K562 (cell line): ENCODE data around the gene GARIN5B. TPM values are rescaled to one million over a fixed set of nuclear protein-coding genes. Genes with fewer than 3 reads are reported as not detected.

ENCODE experiments used
- DMBX1 ChIP-seq: fragments of 250-450 bp; sonication (Bioruptor Pico); IDR thresholded peaks from 2 replicates; pipeline ENCODE4 v1.8.0; 2022; ENCODE audit warnings: inconsistent platforms, mild to moderate bottlenecking, moderate library complexity, borderline replicate concordance
- DNMT1 ChIP-seq: fragments of 450-650 bp; IDR thresholded peaks from 2 replicates; pipeline ENCODE4 v1.6.1; 2016; ENCODE audit warnings: antibody characterized with exemption, mild to moderate bottlenecking
- ESRRA ChIP-seq: fragments of 450-650 bp; IDR thresholded peaks from 2 replicates; pipeline ENCODE4 v1.6.1; 2014; ENCODE audit warnings: low read depth, mild to moderate bottlenecking, moderate library complexity, borderline replicate concordance
- FIP1L1 ChIP-seq: fragments of 200-400 bp; formaldehyde crosslinking; IDR thresholded peaks from 2 replicates; pipeline ENCODE4 v1.6.1; 2018; ENCODE audit warnings: mild to moderate bottlenecking, low read depth, low read length; ENCODE audit not compliant: poor library complexity, severe bottlenecking
- GTF2F1 ChIP-seq: IDR thresholded peaks from 2 replicates; pipeline ENCODE4 v1.6.1; 2011; ENCODE audit warnings: low read depth, low read length, improper control_type of control experiment
- HIVEP1 ChIP-seq: fragments of 250-450 bp; sonication (Bioruptor Pico); IDR thresholded peaks from 2 replicates; pipeline ENCODE4 v1.4.0; 2020; ENCODE audit warnings: mild to moderate bottlenecking
- KDM2B ChIP-seq: fragments of 250-450 bp; sonication (Bioruptor Pico); IDR thresholded peaks from 2 replicates; pipeline ENCODE4 v1.8.0; 2021; ENCODE audit warnings: mild to moderate bottlenecking, moderate library complexity
- MAFF ChIP-seq: IDR thresholded peaks from 2 replicates; pipeline ENCODE4 v1.6.1; 2012; ENCODE audit warnings: low read length, improper control_type of control experiment
- NBN ChIP-seq: fragments of 450-650 bp; IDR thresholded peaks from 2 replicates; pipeline ENCODE4 v1.6.1; 2016; ENCODE audit warnings: low read depth, mild to moderate bottlenecking
- NELFE ChIP-seq: IDR thresholded peaks from 2 replicates; pipeline ENCODE4 v1.6.1; 2011; ENCODE audit warnings: mild to moderate bottlenecking; ENCODE audit not compliant: insufficient read depth, insufficient read length
- PHB2 ChIP-seq: fragments of 450-650 bp; IDR thresholded peaks from 2 replicates; pipeline ENCODE4 v1.6.1; 2017; ENCODE audit warnings: low read depth
- POLR2H ChIP-seq: IDR thresholded peaks from 2 replicates; pipeline ENCODE4 v1.6.1; 2016; ENCODE audit warnings: missing genetic modification characterization, low read depth, mild to moderate bottlenecking, control low read depth, missing compliant biosample characterization, moderate library complexity
- RBFOX2 ChIP-seq: fragments of 200-400 bp; formaldehyde crosslinking; IDR thresholded peaks from 2 replicates; pipeline ENCODE4 v1.6.1; 2017; ENCODE audit warnings: low read depth, mild to moderate bottlenecking, low read length, moderate library complexity
- RBM17 ChIP-seq: fragments of 200-400 bp; formaldehyde crosslinking; IDR thresholded peaks from 2 replicates; pipeline ENCODE4 v1.6.1; 2017; ENCODE audit warnings: low read depth, mild to moderate bottlenecking, low read length, borderline replicate concordance
- TEAD1 ChIP-seq, 2 experiments: fragments of 450-650 bp in 1 of 2; sonication (generic) in 1 of 2; formaldehyde crosslinking; IDR thresholded peaks; 2 replicates each; pipeline versions ENCODE4 v1.4.0 to v1.8.0; 2020 to 2022; ENCODE audit warnings: mild to moderate bottlenecking in 2 of 2, missing genetic modification reagents in 1 of 2
- ZFP91 ChIP-seq: sonication (generic); formaldehyde crosslinking; IDR thresholded peaks from 2 replicates; pipeline ENCODE4 v1.8.0; 2022; ENCODE audit warnings: mild to moderate bottlenecking, missing genetic modification reagents
- ZKSCAN3 ChIP-seq: fragments of 250-450 bp; sonication (Bioruptor Pico); IDR thresholded peaks from 2 replicates; pipeline ENCODE4 v1.4.0; 2020
- ZNF239 ChIP-seq: fragments of 250-450 bp; sonication (Bioruptor Pico); IDR thresholded peaks from 2 replicates; pipeline ENCODE4 v1.4.0; 2020; ENCODE audit warnings: mild to moderate bottlenecking
- ZNF584 ChIP-seq: fragments of 200-800 bp; sonication (Bioruptor generic); IDR thresholded peaks from 2 replicates; pipeline ENCODE4 v1.6.1; 2016; ENCODE audit warnings: low read depth, mild to moderate bottlenecking, missing genetic modification characterization, missing compliant biosample characterization
- ZNF695 ChIP-seq: fragments of 450-650 bp; formaldehyde crosslinking; IDR thresholded peaks from 2 replicates; pipeline ENCODE4 v1.4.0; 2020; ENCODE audit warnings: mild to moderate bottlenecking, moderate library complexity
- ZNF717 ChIP-seq: fragments of 250-450 bp; sonication (Bioruptor Pico); IDR thresholded peaks from 2 replicates; pipeline ENCODE4 v1.5.0; 2021
- ZNF77 ChIP-seq: fragments of 250-450 bp; sonication (Bioruptor Pico); IDR thresholded peaks from 2 replicates; pipeline ENCODE4 v1.5.0; 2020
- polyA plus RNA-seq, 8 experiments: library from polyadenylated mRNA; depleted of rRNA in 4 of 8; stranded (reverse) in 5 of 8; unstranded in 3 of 8; fragments of >200 nt; fragmentation: Nextera tagmentation in 2 of 8; fragmentation: Illumina TruSeq in 1 of 8; extraction: Ambion mirVana in 2 of 8; extraction: Trizol in 1 of 8; gene quantifications; 2 replicates each; pipeline versions ENCODE4 v1.2.1 to v1.2.3, GENCODE V29; 2011 to 2014; ENCODE audit warnings: inconsistent platforms in 1 of 8, missing spikeins in 1 of 8
- total RNA-seq, 7 experiments: library from RNA; depleted of rRNA in 6 of 7; stranded (reverse); fragments of >200 nt in 6 of 7; fragmentation: Illumina TruSeq in 2 of 7; extraction: Trizol in 2 of 7; gene quantifications; 2 replicates each; pipeline versions ENCODE4 v1.2.1 to v1.2.3, GENCODE V29; 2011 to 2021; ENCODE audit warnings: low replicate concordance in 1 of 7
- TF ChIP-seq, protein P1 (sequence below): fragments of 250-450 bp; sonication (Bioruptor Pico); IDR thresholded peaks from 2 replicates; pipeline ENCODE4 v1.8.0; 2021; ENCODE audit warnings: moderate library complexity, mild to moderate bottlenecking, inconsistent platforms
- TF ChIP-seq, protein P2 (sequence below): sonication (generic); formaldehyde crosslinking; IDR thresholded peaks from 2 replicates; pipeline ENCODE4 v1.4.0; 2020; ENCODE audit warnings: mild to moderate bottlenecking, missing genetic modification reagents
- TF ChIP-seq, protein P3 (sequence below): IDR thresholded peaks from 2 replicates; pipeline ENCODE4 v1.6.1; 2012; ENCODE audit warnings: low read depth, low read length, improper control_type of control experiment, borderline replicate concordance

The GARIN5B gene
- total and polyA plus RNA-seq, 9 of the 15 experiments (the other 6 are each of a cell fraction or from before 2014, with no cell fraction given): not detected

GRCh38 chr19:55339105-55339888, 23.8 kb downstream of the GARIN5B start, which contains the start of gene KMT5C (continued):
- TF ChIP-seq ZNF77 (CRISPR knock-in tag) (no peak), ZFP91 (CRISPR knock-in tag) (no peak), ZNF717 (no peak), MAFF (no peak), ZNF584 (CRISPR knock-in tag) (no peak), KDM2B (CRISPR knock-in tag) (no peak), FIP1L1 (no peak), DMBX1 (CRISPR knock-in tag) (no peak), NBN (no peak), ZNF239 (no peak), TEAD1 (CRISPR knock-in tag; IDR thresholded peaks at IDR 0.05) (no peak), ESRRA (peak; percentile 10; the same call in 1 of the 2 replicates), RBM17 (no peak), DNMT1 (no peak), HIVEP1 (CRISPR knock-in tag) (no peak), GTF2F1 (peak; percentile 12; the same call in 1 of the 2 replicates), NELFE (no peak), POLR2H (peak; percentile 56), ZNF695 (no peak), ZKSCAN3 (CRISPR knock-in tag) (no peak), RBFOX2 (no peak; the same call in 1 of the 2 replicates), PHB2 (no peak)
- TF ChIP-seq, protein P1, sequence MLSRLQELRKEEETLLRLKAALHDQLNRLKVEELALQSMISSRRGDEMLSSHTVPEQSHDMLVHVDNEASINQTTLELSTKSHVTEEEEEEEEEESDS (CRISPR knock-in tag): no peak
- TF ChIP-seq, protein P2, sequence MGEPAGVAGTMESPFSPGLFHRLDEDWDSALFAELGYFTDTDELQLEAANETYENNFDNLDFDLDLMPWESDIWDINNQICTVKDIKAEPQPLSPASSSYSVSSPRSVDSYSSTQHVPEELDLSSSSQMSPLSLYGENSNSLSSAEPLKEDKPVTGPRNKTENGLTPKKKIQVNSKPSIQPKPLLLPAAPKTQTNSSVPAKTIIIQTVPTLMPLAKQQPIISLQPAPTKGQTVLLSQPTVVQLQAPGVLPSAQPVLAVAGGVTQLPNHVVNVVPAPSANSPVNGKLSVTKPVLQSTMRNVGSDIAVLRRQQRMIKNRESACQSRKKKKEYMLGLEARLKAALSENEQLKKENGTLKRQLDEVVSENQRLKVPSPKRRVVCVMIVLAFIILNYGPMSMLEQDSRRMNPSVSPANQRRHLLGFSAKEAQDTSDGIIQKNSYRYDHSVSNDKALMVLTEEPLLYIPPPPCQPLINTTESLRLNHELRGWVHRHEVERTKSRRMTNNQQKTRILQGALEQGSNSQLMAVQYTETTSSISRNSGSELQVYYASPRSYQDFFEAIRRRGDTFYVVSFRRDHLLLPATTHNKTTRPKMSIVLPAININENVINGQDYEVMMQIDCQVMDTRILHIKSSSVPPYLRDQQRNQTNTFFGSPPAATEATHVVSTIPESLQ: no peak
- TF ChIP-seq, protein P3, sequence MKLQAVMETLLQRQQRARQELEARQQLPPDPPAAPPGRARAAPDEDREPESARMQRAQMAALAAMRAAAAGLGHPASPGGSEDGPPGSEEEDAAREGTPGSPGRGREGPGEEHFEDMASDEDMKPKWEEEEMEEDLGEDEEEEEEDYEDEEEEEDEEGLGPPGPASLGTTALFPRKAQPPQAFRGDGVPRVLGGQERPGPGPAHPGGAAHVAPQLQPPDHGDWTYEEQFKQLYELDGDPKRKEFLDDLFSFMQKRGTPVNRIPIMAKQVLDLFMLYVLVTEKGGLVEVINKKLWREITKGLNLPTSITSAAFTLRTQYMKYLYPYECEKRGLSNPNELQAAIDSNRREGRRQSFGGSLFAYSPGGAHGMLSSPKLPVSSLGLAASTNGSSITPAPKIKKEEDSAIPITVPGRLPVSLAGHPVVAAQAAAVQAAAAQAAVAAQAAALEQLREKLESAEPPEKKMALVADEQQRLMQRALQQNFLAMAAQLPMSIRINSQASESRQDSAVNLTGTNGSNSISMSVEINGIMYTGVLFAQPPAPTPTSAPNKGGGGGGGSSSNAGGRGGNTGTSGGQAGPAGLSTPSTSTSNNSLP: peak; percentile 90; the same call in 1 of the 2 replicates
